IPS-18a (cell line): ENCODE measurements around the gene MCU.
"Not testable (repeated sequence)": the region's sequence is repeated elsewhere in the genome, so short reads cannot be mapped to it uniquely, and the experiment has no call there.

ENCODE experiments used
- H3K27ac ChIP-seq: one replicate; pipeline ENCODE4 v1.5.1; 2013; ENCODE audit warnings: low read length
- H3K27me3 ChIP-seq: one replicate; pipeline ENCODE4 v1.6.1; 2013; ENCODE audit warnings: mild to moderate bottlenecking, low read length; ENCODE audit not compliant: control insufficient read depth, insufficient read depth
- H3K36me3 ChIP-seq: one replicate; pipeline ENCODE4 v1.6.1; 2013; ENCODE audit warnings: low read depth, low read length; ENCODE audit not compliant: control insufficient read depth
- H3K4me1 ChIP-seq: one replicate; pipeline ENCODE4 v1.6.1; 2013; ENCODE audit warnings: low read depth, low read length; ENCODE audit not compliant: control insufficient read depth
- H3K4me3 ChIP-seq: one replicate; pipeline ENCODE4 v1.5.1; 2013; ENCODE audit warnings: low read length
- H3K9ac ChIP-seq: one replicate; pipeline ENCODE4 v1.6.1; 2013; ENCODE audit warnings: mild to moderate bottlenecking, low read length, moderate library complexity
- H3K9me3 ChIP-seq: one replicate; pipeline ENCODE4 v1.6.1; 2013; ENCODE audit warnings: low read depth, low read length; ENCODE audit not compliant: control insufficient read depth

Gene MCU

GRCh38 chr10:72735288-72735936 is 43.5 kb downstream of the MCU start:
- H3K4me3 ChIP-seq: no peak overlapping the region
- H3K9me3 ChIP-seq: no peaks in the 10 kb centered on the region
- no peaks in the 10 kb centered on the region for H3K27me3 ChIP-seq
- H3K4me1 ChIP-seq: peaks cover 10% of the 10 kb centered on the region
- no peak overlapping the region for H3K9ac ChIP-seq
- H3K27ac ChIP-seq: no peak overlapping the region
- no peaks in the 10 kb centered on the region for H3K36me3 ChIP-seq

GRCh38 chr10:72736176-72736827 is 44.4 kb downstream of the MCU start:
- Histone ChIP-seq H3K27me3 (no peaks in the 10 kb centered on the region), H3K4me1 (peaks cover 10% of the 10 kb centered on the region), H3K4me3 (no peak overlapping the region), H3K9me3 (no peaks in the 10 kb centered on the region), H3K36me3 (no peaks in the 10 kb centered on the region), H3K27ac (no peak overlapping the region), H3K9ac (no peak overlapping the region)

GRCh38 chr10:72736828-72737220 is 44.9 kb downstream of the MCU start:
- no peaks in the 10 kb centered on the region for H3K36me3 ChIP-seq
- no peak overlapping the region for H3K4me3 ChIP-seq
- no peaks in the 10 kb centered on the region for H3K9me3 ChIP-seq
- H3K27me3 ChIP-seq: no peaks in the 10 kb centered on the region
- H3K27ac ChIP-seq: no peak overlapping the region
- H3K4me1 ChIP-seq: peaks cover 10% of the 10 kb centered on the region
- H3K9ac ChIP-seq: no peak overlapping the region

GRCh38 chr10:72737357-72737756 is 45.4 kb downstream of the MCU start:
- not testable (repeated sequence) for H3K4me1 ChIP-seq, H3K27ac ChIP-seq, H3K27me3 ChIP-seq, H3K36me3 ChIP-seq, H3K9ac ChIP-seq, H3K4me3 ChIP-seq, H3K9me3 ChIP-seq

- H3K27ac ChIP-seq: no peak overlapping the region
- peaks cover 10% of the 10 kb centered on the region for H3K4me1 ChIP-seq
- H3K9ac ChIP-seq: no peak overlapping the region
- no peaks in the 10 kb centered on the region for H3K9me3 ChIP-seq
- no peaks in the 10 kb centered on the region for H3K27me3 ChIP-seq
- H3K36me3 ChIP-seq: no peaks in the 10 kb centered on the region
- no peak overlapping the region for H3K4me3 ChIP-seq
These were observed 46.5 kb downstream of the MCU start for GRCh38 chr10:72738486-72738885.

GRCh38 chr10:72740528-72740927 is 48.6 kb downstream of the MCU start:
- Histone ChIP-seq H3K4me3 (no peak overlapping the region), H3K36me3 (no peaks in the 10 kb centered on the region), H3K9me3 (no peaks in the 10 kb centered on the region), H3K27me3 (no peaks in the 10 kb centered on the region), H3K9ac (no peak overlapping the region), H3K4me1 (peaks cover 25% of the 10 kb centered on the region), H3K27ac (no peak overlapping the region)

- Histone ChIP-seq H3K27ac (no peak overlapping the region), H3K4me1 (peaks cover 25% of the 10 kb centered on the region), H3K9ac (no peak overlapping the region), H3K4me3 (no peak overlapping the region), H3K36me3 (no peaks in the 10 kb centered on the region), H3K27me3 (no peaks in the 10 kb centered on the region), H3K9me3 (no peaks in the 10 kb centered on the region)
These were observed 50.1 kb downstream of the MCU start for GRCh38 chr10:72742092-72742491.

- Histone ChIP-seq H3K4me1 (peaks cover 25% of the 10 kb centered on the region), H3K27me3 (no peaks in the 10 kb centered on the region), H3K9me3 (no peaks in the 10 kb centered on the region), H3K27ac (no peak overlapping the region), H3K36me3 (no peaks in the 10 kb centered on the region), H3K4me3 (no peak overlapping the region), H3K9ac (no peak overlapping the region)
These were observed 50.9 kb downstream of the MCU start for GRCh38 chr10:72742797-72743196.

- Histone ChIP-seq H3K9ac (no peak overlapping the region), H3K27me3 (no peaks in the 10 kb centered on the region), H3K27ac (no peak overlapping the region), H3K36me3 (no peaks in the 10 kb centered on the region), H3K4me1 (peaks cover 15% of the 10 kb centered on the region), H3K9me3 (no peaks in the 10 kb centered on the region), H3K4me3 (no peak overlapping the region)
These were observed 52.6 kb downstream of the MCU start for GRCh38 chr10:72744566-72744965.

GRCh38 chr10:72746426-72747363 is 54.8 kb downstream of the MCU start:
- Histone ChIP-seq H3K4me3 (no peak overlapping the region), H3K27me3 (no peaks in the 10 kb centered on the region), H3K27ac (no peak overlapping the region), H3K4me1 (peaks cover 15% of the 10 kb centered on the region), H3K9ac (no peak overlapping the region), H3K9me3 (no peaks in the 10 kb centered on the region), H3K36me3 (no peaks in the 10 kb centered on the region)

GRCh38 chr10:72747521-72747920 is 55.6 kb downstream of the MCU start:
- Histone ChIP-seq H3K9me3 (no peaks in the 10 kb centered on the region), H3K4me1 (peaks cover 18% of the 10 kb centered on the region), H3K4me3 (no peak overlapping the region), H3K36me3 (no peaks in the 10 kb centered on the region), H3K27me3 (no peaks in the 10 kb centered on the region), H3K9ac (no peak overlapping the region), H3K27ac (no peak overlapping the region)
